ENCODE results near the gene ABHD12.

- no peak for TF ChIP-seq POLR2A (IDR thresholded peaks at IDR 0.05)
- peak in 1 of 4 experiments; percentile 18 for TF ChIP-seq CTCF (IDR thresholded peaks at IDR 0.05)
These were observed 94.2 kb downstream of the ABHD12 start for GRCh38 chr20:25296094-25297093.

Data from uterus (tissue), 2 donors.